ENCODE data around the gene FHAD1.

GRCh38 chr1:15442759-15443158 lies 195.7 kb downstream of the FHAD1 start:
- no peak for TF ChIP-seq EZH2phosphoT487 (IDR thresholded peaks at IDR 0.05; ENCODE audit: borderline replicate concordance, low read length)
- TF ChIP-seq, protein P1, sequence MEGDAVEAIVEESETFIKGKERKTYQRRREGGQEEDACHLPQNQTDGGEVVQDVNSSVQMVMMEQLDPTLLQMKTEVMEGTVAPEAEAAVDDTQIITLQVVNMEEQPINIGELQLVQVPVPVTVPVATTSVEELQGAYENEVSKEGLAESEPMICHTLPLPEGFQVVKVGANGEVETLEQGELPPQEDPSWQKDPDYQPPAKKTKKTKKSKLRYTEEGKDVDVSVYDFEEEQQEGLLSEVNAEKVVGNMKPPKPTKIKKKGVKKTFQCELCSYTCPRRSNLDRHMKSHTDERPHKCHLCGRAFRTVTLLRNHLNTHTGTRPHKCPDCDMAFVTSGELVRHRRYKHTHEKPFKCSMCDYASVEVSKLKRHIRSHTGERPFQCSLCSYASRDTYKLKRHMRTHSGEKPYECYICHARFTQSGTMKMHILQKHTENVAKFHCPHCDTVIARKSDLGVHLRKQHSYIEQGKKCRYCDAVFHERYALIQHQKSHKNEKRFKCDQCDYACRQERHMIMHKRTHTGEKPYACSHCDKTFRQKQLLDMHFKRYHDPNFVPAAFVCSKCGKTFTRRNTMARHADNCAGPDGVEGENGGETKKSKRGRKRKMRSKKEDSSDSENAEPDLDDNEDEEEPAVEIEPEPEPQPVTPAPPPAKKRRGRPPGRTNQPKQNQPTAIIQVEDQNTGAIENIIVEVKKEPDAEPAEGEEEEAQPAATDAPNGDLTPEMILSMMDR (IDR thresholded peaks at IDR 0.05; ENCODE audit: low read depth, low read length, poor library complexity, severe bottlenecking) = no peak
